Muscle layer of duodenum (tissue), 2 donors: ENCODE data around the gene HNRNPA3.

ENCODE experiments used
- H3K27ac ChIP-seq: one replicate; pipeline ENCODE4 v1.7.0; 2013; ENCODE audit warnings: mild to moderate bottlenecking, low read length
- H3K27me3 ChIP-seq: one replicate; pipeline ENCODE4 v1.7.0; 2013; ENCODE audit warnings: low read depth, mild to moderate bottlenecking, control low read depth, low read length
- H3K36me3 ChIP-seq, 2 donors: one replicate each; pipeline ENCODE4 v1.7.0; 2013; ENCODE audit warnings: low read length in 2 of 2, control low read depth in 1 of 2, mild to moderate bottlenecking in 1 of 2; ENCODE audit not compliant: insufficient read depth in 2 of 2, control insufficient read depth in 1 of 2
- H3K4me1 ChIP-seq, 2 donors: one replicate each; pipeline ENCODE4 v1.7.0; 2013; ENCODE audit warnings: low read length in 2 of 2, mild to moderate bottlenecking in 2 of 2, control low read depth in 1 of 2, moderate library complexity in 1 of 2; ENCODE audit not compliant: insufficient read depth in 2 of 2, control insufficient read depth in 1 of 2
- H3K4me3 ChIP-seq, 2 donors: one replicate each; pipeline ENCODE4 v1.7.0; 2013; ENCODE audit warnings: low read length in 2 of 2, low read depth in 1 of 2, mild to moderate bottlenecking in 1 of 2
- H3K9me3 ChIP-seq, 2 donors: one replicate each; pipeline ENCODE4 v1.7.0; 2013; ENCODE audit warnings: low read length in 2 of 2, control low read depth in 1 of 2, mild to moderate bottlenecking in 1 of 2; ENCODE audit not compliant: control insufficient read depth in 1 of 2
- donor health status: healthy.

Gene HNRNPA3

DNA sequence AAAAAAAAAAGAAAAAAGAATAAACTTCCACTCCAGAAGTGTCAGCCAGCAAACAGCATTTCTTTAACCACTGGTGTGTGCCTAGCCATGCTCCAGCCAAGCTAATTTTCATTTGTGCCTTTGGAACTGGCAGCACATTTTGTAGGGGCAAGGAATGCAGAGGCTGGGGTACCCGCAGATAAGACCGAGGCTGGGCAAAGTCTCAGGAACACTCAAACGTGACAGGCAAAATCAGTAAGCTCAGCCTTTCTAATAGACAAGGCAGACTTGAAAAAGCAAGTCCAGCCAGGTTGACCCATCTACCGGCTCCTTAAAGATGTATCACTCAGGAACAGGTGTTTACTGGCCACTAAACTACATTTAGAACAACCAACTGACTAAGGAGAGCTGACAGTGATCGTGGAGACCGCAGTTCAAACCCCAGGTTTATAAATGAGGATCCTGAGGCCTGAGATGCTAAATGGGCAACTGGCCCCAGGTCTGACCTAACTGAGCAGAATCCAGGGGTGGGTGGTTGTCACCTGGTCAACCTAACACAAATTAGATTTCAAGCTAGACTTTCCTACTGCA, 35.2 kb downstream of the HNRNPA3 start:
- Histone ChIP-seq H3K4me3 (no peak overlapping the region), H3K4me1 (peaks cover 37 to 64% of the 10 kb centered on the region in 2 donors), H3K27me3 (no peaks in the 10 kb centered on the region), H3K27ac (no peak overlapping the region), H3K36me3 (peaks cover 0 to 8% of the 10 kb centered on the region in 2 donors), H3K9me3 (no peaks in the 10 kb centered on the region)

DNA sequence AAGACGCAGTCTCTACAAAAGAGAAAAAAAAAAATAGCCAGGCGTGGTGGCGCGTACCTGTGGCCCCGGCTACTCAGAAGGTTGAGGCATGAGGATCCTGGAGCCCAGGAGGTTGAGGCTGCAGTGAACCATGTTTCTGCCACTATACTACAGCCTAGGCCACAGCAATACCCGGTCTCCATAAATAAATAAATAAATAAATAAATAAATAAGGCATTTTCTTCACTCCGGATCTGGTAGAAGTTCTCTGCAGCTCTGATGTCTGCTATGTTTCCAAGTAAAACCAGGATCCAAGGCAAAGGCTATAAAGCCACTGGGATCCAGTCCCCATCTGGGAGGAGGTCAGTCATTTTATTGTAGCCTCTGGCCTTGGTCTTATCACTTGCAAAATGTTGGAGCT, 36.4 kb downstream of the HNRNPA3 start:
- no peaks in the 10 kb centered on the region for H3K27me3 ChIP-seq
- no peak overlapping the region for H3K27ac ChIP-seq
- peaks cover 43 to 68% of the 10 kb centered on the region in 2 donors for H3K4me1 ChIP-seq

DNA sequence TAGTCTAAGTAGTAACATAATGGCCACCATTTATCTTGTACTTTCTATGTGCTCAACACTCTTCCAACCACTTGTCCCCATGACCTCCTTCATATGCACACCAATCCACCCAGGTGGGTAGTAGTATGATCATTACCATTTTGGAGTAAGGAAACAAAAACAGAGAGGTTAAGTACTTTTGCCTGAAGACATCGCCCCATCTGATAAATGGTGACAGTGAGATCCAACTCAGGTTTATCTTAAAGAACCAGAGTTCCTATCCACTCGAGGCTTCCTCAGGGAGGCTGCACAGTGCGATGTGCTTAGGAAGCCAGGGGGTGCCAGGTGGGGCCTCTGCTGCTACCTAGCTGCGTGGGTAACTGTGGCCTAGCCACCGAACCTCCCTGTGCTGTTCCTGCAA, 37.9 kb downstream of the HNRNPA3 start:
- no peak overlapping the region for H3K27ac ChIP-seq
- peaks cover 50 to 69% of the 10 kb centered on the region in 2 donors for H3K4me1 ChIP-seq

More for the DNA sequence above, 36.4 kb downstream of the HNRNPA3 start:
- H3K9me3 ChIP-seq = no peaks in the 10 kb centered on the region
- H3K36me3 ChIP-seq = no peaks in the 10 kb centered on the region
- H3K4me3 ChIP-seq = no peak overlapping the region

DNA sequence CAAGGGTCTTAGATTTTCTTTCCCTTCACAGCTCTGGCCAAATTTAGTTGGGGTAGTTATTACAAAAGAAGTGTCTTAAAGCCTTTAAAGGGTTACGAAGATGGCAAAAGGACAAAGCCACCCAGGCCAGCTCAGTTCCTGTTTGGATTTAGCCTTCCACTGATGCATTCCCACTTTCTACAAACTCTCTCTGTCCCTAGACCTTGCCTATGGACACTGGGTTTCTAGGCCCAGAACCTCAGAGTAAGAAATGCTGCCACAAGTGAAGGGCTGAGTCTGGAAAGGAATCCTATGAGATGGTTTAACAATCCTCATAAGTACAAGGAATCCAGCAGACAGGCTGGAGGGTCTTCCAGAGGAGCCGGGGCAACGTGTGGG, 38.6 kb downstream of the HNRNPA3 start:
- H3K9me3 ChIP-seq = no peaks in the 10 kb centered on the region
- no peaks in the 10 kb centered on the region for H3K36me3 ChIP-seq
- H3K4me1 ChIP-seq = peaks cover 51 to 71% of the 10 kb centered on the region in 2 donors
- H3K4me3 ChIP-seq = peak overlapping the region; percentile 6 to 32
- no peaks in the 10 kb centered on the region for H3K27me3 ChIP-seq
- H3K27ac ChIP-seq = peak overlapping the region; percentile 88

More for the DNA sequence above, 37.9 kb downstream of the HNRNPA3 start:
- Histone ChIP-seq H3K4me3 (no peak overlapping the region), H3K36me3 (no peaks in the 10 kb centered on the region), H3K27me3 (no peaks in the 10 kb centered on the region), H3K9me3 (no peaks in the 10 kb centered on the region)

DNA sequence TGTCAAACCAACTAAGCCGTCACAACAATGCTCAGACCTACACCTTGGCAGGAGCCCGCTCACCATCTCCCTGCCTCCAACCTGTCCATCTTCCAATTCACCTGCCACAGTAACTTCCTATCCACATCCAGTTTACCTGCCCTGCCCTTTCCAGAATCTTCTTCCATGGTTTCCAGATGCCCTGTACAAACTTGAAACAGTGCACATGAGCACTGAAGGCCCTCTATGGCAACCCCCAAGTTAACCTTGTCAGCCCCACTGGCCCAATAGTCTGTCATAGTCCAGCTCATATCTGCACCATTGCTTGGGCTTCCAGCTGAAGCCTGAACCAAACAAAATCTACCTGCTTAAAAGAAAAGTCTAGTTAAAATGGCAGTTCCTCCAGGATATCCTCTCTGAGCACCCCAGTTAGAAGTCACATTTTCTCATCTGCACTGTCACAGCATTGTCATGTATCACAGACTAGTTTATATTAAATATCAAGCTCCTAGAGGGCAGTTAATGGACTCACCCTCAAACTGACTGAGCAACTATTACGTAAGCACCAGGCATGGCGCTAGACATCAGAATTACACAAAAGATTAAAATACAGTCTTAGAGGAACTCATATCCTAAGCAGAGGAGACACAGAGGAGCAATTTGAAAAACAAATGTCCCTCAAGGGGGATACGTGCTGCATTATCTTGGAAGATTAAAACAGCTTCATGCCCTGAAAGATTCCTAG, 40.4 kb downstream of the HNRNPA3 start:
- Histone ChIP-seq H3K27me3 (no peaks in the 10 kb centered on the region), H3K36me3 (no peaks in the 10 kb centered on the region), H3K4me3 (no peak overlapping the region), H3K27ac (peak overlapping the region; percentile 74), H3K4me1 (peaks cover 63 to 73% of the 10 kb centered on the region in 2 donors), H3K9me3 (no peaks in the 10 kb centered on the region)

DNA sequence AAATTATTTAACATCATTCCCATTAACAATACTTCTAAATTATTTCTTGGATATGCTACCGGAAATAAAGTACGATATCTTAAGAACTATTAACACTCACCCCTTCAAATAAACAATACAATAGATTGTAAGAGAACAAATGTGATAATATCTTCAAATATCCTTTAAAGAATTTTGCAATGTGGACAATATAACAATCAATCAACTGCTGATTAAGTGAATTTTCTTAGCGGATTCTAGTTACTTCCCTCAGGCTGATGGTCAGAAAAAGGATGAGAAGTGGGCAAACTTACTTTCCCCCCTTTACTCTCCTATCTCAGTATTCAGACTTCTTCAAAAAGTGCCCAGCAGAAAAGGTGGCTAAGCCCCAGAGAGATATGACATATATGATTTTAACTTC, 41.1 kb downstream of the HNRNPA3 start:
- H3K4me3 ChIP-seq = peak overlapping the region in 1 of 2 donors; percentile 14
- peak overlapping the region; percentile 68 for H3K27ac ChIP-seq
- H3K4me1 ChIP-seq = peaks cover 62 to 69% of the 10 kb centered on the region in 2 donors
- no peaks in the 10 kb centered on the region for H3K36me3 ChIP-seq
- H3K9me3 ChIP-seq = no peaks in the 10 kb centered on the region
- no peaks in the 10 kb centered on the region for H3K27me3 ChIP-seq

DNA sequence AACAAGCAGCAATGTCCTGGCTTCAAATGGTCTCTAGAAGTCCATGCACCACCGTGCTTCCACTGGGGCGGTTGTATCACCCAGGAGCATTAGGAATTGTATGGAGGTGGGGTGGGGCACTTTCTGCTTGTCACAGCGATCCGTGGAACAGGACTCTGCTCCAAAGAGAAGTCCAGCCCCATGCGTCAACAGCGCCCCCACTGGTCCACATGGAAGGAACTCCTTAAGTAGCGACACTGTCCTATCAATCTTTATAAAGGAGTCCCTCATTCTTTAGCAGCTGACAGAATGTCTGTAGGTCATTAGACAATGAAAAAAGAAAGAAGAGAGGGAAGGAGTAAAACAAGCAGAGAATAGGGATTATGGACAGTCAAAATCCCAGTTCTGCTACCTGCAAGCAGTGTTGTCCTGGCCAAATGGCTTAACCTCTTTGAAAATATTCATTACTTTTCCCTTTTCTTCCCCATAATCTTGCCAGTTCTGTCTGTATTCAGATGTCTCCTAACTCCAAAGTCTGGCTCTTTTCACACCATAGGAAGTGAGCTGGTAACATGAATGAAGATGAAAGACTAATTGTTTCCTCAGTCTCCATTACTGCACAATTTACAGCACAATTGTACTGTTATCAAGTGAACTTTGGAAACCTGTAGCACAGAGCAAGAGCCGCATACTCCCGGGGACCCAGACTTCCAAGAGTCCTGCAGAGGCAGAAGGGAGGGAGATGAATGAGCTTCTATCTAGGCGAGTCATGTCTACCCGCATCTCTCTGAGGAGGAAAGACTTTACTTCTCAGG, 42.0 kb downstream of the HNRNPA3 start:
- H3K4me3 ChIP-seq = no peak overlapping the region
- no peaks in the 10 kb centered on the region for H3K9me3 ChIP-seq
- peak overlapping the region; percentile 68 for H3K27ac ChIP-seq

DNA sequence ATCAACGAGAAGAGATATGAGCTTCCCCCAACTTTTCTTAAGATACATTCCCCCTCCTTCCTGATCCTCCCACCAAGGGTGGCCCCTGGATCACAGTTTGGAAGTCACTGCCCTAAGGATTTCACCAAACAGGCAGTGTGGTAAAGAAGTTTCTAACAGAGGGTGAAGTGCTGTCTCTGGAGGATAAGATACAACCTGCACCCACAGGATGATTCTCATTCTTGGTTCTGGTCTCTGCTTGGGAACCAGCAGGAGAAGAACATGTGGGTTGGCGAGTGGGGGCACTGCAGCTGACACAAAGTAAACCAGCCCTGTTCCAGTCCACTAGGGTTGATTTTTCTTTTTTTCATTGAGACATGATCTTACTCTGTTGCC, 42.6 kb downstream of the HNRNPA3 start:
- H3K27ac ChIP-seq = peak overlapping the region; percentile 53
- H3K27me3 ChIP-seq = no peaks in the 10 kb centered on the region
- peaks cover 62 to 71% of the 10 kb centered on the region in 2 donors for H3K4me1 ChIP-seq
- no peaks in the 10 kb centered on the region for H3K9me3 ChIP-seq
- H3K36me3 ChIP-seq = no peaks in the 10 kb centered on the region
- no peak overlapping the region for H3K4me3 ChIP-seq

More for the DNA sequence above, 42.0 kb downstream of the HNRNPA3 start:
- H3K36me3 ChIP-seq = no peaks in the 10 kb centered on the region
- H3K4me1 ChIP-seq = peaks cover 62 to 69% of the 10 kb centered on the region in 2 donors
- H3K27me3 ChIP-seq = no peaks in the 10 kb centered on the region

DNA sequence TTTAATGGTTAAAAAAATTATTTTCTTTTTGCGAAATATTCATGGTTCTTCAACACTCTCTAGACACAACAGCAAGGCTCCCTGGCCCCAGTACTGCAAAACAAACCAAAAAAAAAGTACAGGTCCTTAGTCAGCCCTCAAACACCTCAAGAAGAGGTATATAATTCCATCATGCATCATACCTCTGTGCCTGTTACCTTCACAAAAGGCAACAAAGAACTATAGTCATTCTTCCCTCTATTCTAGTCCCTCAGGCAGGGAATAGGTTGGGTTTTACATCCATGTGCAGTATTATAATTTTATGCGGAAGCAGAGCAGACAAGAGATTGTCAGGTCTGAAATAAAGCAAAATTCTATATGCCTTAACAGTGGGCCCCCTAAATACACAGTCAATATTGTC, 43.4 kb downstream of the HNRNPA3 start:
- H3K36me3 ChIP-seq = no peaks in the 10 kb centered on the region
- no peaks in the 10 kb centered on the region for H3K27me3 ChIP-seq
- H3K4me3 ChIP-seq = no peak overlapping the region
- no peak overlapping the region for H3K27ac ChIP-seq
- peaks cover 55 to 70% of the 10 kb centered on the region in 2 donors for H3K4me1 ChIP-seq
- H3K9me3 ChIP-seq = no peaks in the 10 kb centered on the region

DNA sequence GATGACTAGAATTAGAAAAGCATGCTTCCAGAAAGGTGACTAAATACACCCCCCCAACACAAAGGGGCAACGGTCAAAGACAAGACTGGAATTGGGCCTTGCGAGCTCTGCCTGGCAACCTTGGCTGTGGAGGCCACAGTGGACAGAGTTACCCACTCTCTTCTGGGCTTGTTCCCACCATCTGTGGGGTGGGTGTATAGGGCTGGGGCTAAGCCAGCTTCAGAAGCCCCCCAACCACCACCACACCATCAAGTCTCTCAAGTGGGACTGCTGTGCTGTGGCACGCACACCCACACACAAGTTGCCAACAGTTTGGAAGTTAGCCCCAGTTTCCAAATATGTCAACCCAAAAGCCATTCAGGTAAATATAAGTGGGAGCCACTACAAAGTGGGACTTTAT, 44.1 kb downstream of the HNRNPA3 start:
- H3K4me3 ChIP-seq = no peak overlapping the region
- H3K27ac ChIP-seq = no peak overlapping the region
- H3K9me3 ChIP-seq = no peaks in the 10 kb centered on the region
- no peaks in the 10 kb centered on the region for H3K27me3 ChIP-seq
- H3K36me3 ChIP-seq = no peaks in the 10 kb centered on the region
- peaks cover 49 to 70% of the 10 kb centered on the region in 2 donors for H3K4me1 ChIP-seq

DNA sequence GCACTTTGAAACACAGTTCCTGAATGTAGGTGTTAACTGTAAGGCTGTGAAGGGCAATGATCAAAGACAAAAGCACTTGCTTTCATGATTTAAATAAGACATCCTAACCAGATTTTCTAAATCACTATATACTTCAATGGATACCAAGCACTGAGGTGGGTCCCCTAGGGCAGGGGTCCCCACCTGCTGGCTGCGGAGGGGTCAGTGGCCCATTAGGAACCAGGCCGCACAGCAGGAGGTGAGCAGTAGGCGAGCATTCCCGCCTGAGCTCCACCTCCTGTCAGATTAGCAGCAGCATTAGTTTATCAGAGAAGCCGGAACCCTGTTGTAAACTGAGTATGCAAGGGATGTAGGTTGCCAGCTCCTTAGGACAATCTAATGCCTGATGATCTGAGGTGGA, 44.9 kb downstream of the HNRNPA3 start:
- Histone ChIP-seq H3K9me3 (no peaks in the 10 kb centered on the region), H3K27ac (no peak overlapping the region), H3K4me3 (no peak overlapping the region)

More for the DNA sequence above, 44.9 kb downstream of the HNRNPA3 start:
- Histone ChIP-seq H3K36me3 (peaks cover 0 to 7% of the 10 kb centered on the region in 2 donors), H3K27me3 (no peaks in the 10 kb centered on the region), H3K4me1 (peaks cover 49 to 68% of the 10 kb centered on the region in 2 donors)
